Stimulated activated CD8-positive, alpha-beta memory T cell treated with anti-CD3 and anti-CD28 coated beads, Interleukin-4, amount 100 ng/mL, for 48 hours (primary cell): ENCODE data around the gene MACO1.

Experiments used
- DNase-seq: peaks from one replicate; pipeline ENCODE4 v3.0.0-alpha.2; 2020

Gene MACO1

DNA sequence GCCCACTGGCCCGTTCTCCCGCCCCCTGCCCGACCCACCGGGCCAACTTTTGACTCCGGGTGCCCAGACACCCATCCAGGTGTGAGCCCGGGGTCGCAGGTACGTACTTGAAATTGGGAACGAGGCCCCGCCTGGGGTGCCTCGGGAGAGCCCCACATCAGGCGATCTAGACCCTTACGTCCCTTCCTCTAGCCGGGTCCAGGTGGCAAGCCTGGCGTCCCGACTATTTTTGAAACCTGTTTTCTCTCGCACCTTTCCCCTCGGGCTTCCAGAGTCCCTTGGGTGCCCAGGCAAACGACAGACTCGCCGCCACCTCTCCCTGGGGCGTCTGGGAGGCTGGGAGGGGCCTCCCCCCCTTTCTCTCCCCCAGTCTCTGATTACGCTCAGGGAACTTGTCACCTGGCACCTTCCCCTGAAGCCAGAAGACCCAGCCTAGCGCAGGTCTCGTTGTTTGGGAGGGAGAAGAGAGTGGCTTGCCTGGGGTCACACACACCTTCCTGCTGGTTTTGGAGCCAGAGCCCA is 113.6 kb downstream of the MACO1 start:
- DNase-seq, result no peak

- DNase-seq, result no peak
Measured at GRCh38 chr1:25544819-25545218, 114.1 kb downstream of the MACO1 start.

DNA sequence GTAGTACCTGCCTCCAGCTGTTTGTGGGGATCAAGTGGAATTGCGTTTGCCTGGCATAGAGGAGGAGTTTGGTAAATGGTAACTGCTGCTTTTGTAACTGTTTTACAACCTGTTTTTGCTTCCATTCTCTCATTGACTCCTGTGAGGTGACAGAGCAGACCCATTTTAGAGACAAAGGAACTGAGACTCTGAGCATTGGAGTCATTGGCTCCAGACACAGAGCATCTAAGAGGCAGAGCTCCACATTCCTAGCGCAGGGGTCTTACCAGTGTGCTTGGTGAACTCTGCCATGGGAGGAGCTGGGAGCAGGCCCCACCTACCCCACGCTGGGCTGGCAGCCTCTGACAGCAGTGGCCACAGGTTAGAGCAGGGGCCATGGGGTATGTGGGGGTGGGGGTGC is 115.1 kb downstream of the MACO1 start:
- no peak for DNase-seq

GRCh38 chr1:25546193-25546592 is 115.5 kb downstream of the MACO1 start:
- no peak for DNase-seq

DNA sequence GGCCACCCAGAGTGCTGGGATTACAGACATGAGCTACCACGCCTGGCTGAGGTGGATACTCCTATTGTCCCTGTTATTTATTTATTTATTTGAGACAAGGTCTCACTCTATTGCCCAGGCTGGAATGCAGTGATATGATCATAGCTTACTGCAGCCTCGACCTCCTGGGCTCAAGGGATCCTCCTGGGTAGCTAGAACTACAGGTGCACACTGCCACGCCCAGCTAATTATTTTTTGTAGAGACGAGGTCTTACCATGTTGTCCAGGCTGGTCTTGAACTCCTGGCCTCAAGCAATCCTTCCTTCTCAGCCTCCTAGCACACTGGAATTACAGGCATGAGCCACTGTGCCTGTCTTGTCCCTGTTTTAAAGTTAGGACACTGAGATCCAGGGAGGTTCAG is 117.9 kb downstream of the MACO1 start:
- no peak for DNase-seq

DNA sequence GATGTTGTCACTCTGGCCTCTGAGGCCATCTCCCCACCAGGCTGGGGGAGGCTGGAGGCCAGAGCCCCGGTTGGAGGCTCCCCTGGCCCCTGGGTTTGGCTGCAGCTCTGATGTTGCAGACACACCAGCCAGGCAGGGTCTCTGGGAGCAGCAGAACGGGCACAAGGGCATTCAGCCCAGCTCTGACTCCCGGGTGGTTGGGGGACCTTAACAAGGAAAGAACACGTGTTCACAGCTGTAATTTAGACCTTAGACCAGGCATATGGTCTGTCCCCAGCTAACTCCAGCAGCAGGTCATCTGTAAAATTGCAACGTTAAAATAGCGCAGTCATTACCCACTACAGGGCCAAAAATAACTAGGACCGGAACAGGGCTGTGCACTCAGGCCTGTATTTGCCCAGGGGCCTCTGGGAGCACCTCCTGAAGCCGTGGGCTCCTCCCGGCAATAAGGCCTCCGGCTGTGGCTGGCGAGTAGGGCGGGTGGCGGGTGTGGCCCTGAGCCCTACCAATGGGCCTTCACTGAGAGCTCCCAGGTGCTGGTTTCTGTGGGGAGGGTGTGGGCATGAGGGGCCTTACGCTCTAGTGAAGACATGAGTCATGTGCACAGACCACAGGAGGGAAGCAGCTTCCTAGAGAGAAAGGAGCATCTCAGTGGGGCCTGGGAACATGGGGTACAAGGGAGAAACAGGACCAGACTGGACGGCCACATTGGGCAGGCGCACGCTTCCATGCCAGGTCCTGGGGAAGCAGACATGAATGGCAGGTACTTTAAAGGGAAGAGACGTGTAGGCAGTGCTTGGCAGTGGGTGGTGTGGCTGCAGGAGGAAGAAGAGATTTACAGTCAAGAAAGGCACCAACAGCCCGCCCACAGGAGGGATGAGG is 118.8 kb downstream of the MACO1 start:
- DNase-seq, result peak; percentile 90
